HG02973 (cell line): ENCODE results near the gene CLCN1.

ENCODE experiments used
- ATAC-seq: cut with Tn5 transposase; IDR thresholded peaks from one replicate; pipeline ENCODE4 v1.9.1; 2021; ENCODE audit warnings: moderate library complexity; ENCODE audit not compliant: unreplicated experiment

Gene CLCN1

GRCh38 chr7:143331179-143331801 is 15.4 kb downstream of the CLCN1 start:
- no peak for ATAC-seq

DNA sequence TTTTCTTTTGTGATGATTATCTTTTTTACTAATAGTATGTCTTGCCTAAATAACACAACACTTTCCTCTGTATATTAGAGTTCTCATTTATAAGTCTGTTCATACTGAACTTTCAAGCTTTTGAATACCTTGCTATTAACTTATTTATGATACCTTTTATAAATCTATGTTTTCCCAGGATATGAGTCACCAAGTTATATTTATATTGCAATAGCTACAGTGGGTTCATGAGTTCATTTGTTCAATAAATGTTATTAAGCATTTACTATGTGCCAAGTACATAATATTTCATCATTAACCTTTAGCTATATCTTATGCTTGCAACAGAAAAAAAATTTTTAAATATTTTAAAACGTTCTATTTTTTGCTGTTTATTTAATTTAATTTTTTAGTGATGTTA is 18.3 kb downstream of the CLCN1 start:
- no peak for ATAC-seq

GRCh38 chr7:143337216-143337615 is 21.3 kb downstream of the CLCN1 start:
- ATAC-seq: no peak

DNA sequence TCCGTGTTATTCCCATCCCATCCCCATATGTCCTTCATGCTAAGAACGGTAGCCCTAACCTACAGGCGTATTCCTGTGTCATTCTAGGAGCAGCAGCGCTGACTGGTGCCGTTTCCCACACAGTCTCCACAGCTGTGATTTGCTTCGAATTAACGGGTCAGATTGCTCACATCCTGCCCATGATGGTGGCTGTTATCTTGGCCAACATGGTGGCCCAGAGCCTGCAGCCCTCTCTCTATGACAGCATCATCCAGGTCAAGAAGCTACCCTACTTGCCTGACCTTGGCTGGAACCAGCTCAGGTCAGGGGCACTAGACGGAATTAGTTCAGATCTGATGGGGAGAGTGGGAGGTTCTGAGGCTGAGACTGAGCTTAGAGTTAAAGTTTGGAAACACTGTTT is 25.9 kb downstream of the CLCN1 start:
- ATAC-seq: no peak

GRCh38 chr7:143343596-143343995 is 27.7 kb downstream of the CLCN1 start:
- no peak for ATAC-seq

GRCh38 chr7:143345428-143345900 is 29.6 kb downstream of the CLCN1 start:
- ATAC-seq: peak; percentile 88

GRCh38 chr7:143346018-143346417 is 30.1 kb downstream of the CLCN1 start:
- ATAC-seq: no peak

DNA sequence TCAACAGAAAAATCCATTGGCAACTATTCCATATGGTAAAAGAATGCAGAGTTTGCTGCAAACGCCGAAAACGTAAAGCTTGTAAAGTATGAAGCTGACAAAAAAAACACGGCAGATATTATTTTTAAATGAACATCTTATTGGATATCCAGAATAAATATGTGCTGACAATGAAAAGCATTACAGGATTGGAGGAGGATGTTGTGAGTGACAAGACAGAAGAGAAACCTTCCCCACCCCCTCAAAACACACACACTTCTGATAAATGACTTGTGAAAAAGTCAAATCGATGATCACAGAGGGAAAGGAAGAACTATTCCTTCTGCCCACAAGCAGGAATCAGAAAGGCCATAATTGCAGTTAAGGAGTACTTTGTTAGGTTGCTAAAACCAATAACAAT is 32.0 kb downstream of the CLCN1 start:
- ATAC-seq: no peak

DNA sequence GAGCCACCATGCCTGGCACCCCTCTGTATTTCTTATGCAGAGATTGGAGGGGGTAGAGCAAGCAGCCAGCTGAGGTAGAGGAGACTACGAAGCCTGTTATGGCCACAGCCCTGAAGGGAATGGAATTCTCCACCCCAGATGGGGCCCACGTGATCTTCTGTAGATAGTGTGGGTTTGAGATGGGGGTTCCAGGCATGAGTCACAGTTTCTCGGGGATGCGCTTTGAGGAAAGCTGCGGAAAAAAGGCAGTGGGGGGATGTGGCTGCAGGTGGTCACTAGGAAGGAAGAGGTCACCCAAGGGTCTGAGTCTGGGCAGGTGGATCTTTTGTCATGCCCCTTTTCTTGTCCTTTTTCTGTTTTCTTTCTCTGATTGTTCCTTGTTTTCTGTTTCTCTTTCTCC is 35.1 kb downstream of the CLCN1 start:
- ATAC-seq: no peak

GRCh38 chr7:143351574-143351973 is 35.7 kb downstream of the CLCN1 start:
- ATAC-seq: no peak

DNA sequence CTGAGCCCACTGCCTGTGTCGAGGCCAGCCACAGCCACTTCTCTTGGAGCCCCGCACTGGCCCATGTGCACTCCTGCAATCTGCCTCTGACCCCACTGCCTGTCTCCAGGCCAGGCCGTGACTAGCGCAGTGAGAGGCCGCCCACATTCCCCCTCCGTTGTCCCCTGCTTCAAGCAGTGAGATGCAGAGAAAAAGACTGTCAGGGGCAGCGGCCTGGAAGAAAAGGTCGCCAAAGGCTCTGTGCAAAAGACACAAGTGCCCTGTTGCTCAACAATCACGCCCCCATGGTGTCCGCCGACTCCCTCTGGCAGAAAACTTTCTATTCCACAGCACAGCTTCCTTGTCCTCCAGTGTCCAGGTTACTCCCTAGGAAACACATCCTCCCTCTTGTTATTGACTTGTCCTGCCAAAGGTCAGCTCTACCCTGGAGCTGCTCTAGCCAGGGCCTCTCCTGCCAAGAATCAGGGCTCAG is 36.7 kb downstream of the CLCN1 start:
- ATAC-seq: no peak

DNA sequence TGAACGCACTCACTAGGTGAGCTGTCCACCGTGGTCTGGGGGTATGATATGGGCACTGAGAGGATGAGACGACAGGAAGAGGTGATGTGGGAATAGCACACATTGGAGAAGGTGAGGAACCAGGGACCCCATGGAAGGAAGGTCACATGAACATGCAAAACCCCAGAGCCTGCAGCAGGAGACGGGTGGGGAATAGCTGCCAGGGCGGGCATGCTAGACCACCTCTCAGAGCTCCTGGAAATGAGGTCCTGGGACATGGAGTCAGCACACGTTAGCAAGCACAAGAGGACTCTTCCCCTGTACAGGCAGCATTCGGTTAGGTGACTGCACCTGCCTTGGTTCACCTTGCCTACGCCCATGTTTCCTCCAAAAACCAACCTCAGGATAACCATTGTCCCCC is 38.5 kb downstream of the CLCN1 start:
- ATAC-seq: no peak

GRCh38 chr7:143354965-143355364 is 39.1 kb downstream of the CLCN1 start:
- ATAC-seq: no peak

DNA sequence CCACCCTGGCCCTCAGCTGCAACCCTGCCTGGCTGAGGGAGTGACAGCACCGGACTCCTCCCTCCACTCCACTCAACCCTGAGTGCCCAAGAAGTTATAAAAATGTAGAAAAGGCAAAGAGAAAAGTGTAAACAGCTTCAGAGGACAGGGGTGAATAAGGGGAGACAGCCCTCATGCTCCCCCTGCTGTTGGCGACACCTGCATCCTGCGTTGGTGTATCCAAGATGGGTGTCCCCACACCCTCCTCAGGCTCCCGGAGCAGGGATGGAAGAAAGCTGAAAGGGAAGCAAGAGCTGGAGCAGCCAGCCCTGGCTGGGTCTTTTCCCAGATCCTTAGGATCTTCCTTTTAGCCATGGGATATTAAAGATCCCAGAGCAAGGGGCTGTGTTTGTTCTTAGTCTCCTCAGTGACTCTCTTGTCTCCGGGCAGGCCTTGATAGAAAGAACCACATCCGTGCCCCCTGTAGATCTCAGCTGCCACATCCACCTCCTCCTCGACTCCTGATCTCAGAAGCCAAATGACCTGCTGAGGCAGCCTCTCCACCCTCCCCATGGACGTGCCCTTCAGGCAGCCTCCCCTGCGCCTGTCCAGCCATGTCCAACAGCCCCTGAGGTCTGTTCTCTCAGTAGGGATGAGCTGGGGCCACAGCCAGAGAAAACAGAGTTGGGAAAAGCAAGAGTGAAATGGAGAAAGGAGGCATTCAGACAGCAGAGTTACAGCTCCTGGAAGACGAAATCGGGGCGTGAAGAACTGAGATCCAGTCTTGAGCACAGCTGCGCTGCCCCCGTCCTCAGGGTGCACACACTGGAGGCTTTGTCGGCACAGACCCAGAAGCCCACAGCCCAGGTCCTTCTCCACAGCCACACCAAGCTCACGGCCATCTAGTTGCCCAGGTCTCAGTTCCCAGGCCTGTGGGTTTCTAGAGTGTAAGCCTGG is 39.8 kb downstream of the CLCN1 start:
- ATAC-seq: no peak

GRCh38 chr7:143356414-143357050 is 40.6 kb downstream of the CLCN1 start:
- ATAC-seq: no peak

GRCh38 chr7:143358626-143359025 is 42.7 kb downstream of the CLCN1 start:
- no peak for ATAC-seq

DNA sequence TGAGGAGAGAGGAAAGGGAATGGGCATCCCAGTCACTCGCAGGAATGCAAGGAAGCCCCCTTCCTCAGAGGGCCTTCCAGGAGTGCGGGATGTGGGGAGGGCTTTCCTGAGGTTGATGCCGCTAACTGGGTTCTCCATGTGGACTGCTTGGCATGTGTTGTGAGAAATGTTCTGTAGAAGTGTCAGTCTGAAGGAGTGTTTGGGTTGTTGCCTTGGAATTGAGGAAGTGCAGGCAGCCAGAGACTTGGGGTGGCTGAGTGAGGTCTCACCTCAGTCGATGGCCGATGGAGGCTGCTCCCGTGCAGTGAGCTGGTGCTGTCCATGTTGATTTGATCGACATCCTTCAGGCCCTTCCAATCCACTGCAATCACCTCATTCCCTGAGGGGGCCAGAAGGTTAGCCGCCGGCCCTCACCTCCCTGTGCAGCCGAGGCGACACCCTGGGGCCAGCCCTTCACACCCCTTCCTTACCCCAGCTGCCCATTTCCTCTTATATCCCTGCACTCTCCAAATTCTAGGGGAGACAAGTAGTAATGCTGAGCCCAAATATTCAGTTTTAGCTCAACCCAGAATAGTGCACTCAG is 44.0 kb downstream of the CLCN1 start:
- ATAC-seq: no peak

GRCh38 chr7:143360788-143361551 is 45.1 kb downstream of the CLCN1 start:
- no peak for ATAC-seq

GRCh38 chr7:143361552-143362130 is 45.7 kb downstream of the CLCN1 start:
- ATAC-seq: no peak
